ENCODE data around the gene C20orf204.
"Not testable (repeated sequence)": the region's sequence is repeated elsewhere in the genome, so short reads cannot be mapped to it uniquely, and the experiment has no call there.

The C20orf204 gene

GRCh38 chr20:64012385-64013154 is 23.4 kb upstream of the C20orf204 start:
- peaks cover 87% of the 10 kb centered on the region for H3K36me3 ChIP-seq (ENCODE audit: control insufficient read depth, insufficient read depth, low read length)
- H3K9me3 ChIP-seq (ENCODE audit: control insufficient read depth, low read length) = not testable (repeated sequence)
- 90% methylated on average over 2 of the region's 20 CpGs; no CpG with 5 or more reads in 1 of the 2 experiments for WGBS, 2 experiments (ENCODE audit: insufficient coverage in 2 of 2)

GRCh38 chr20:64015635-64016034 is 20.3 kb upstream of the C20orf204 start:
- Histone ChIP-seq H3K36me3 (ENCODE audit: control insufficient read depth, insufficient read depth, low read length) (peaks cover 85% of the 10 kb centered on the region), H3K4me1 (ENCODE audit: control insufficient read depth, insufficient read depth, low read length, poor library complexity, severe bottlenecking) (no peaks in the 10 kb centered on the region), H3K4me3 (ENCODE audit: extremely low read depth, insufficient read depth, low read length, poor library complexity, severe bottlenecking) (no peak overlapping the region), H3K9me3 (ENCODE audit: control insufficient read depth, low read length) (no peaks in the 10 kb centered on the region), H3K27ac (ENCODE audit: low read depth, low read length, severe bottlenecking) (no peak overlapping the region)
- 100% methylated on average over 1 of the region's 2 CpGs for WGBS, 2 experiments (ENCODE audit: insufficient coverage in 2 of 2)

More at GRCh38 chr20:64012385-64013154, 23.4 kb upstream of the C20orf204 start:
- H3K4me1 ChIP-seq (ENCODE audit: control insufficient read depth, insufficient read depth, low read length, poor library complexity, severe bottlenecking); H3K27ac ChIP-seq (ENCODE audit: low read depth, low read length, severe bottlenecking); H3K4me3 ChIP-seq (ENCODE audit: extremely low read depth, insufficient read depth, low read length, poor library complexity, severe bottlenecking): not testable (repeated sequence)

- H3K4me3 ChIP-seq (ENCODE audit: extremely low read depth, insufficient read depth, low read length, poor library complexity, severe bottlenecking) = no peak overlapping the region
- H3K36me3 ChIP-seq (ENCODE audit: control insufficient read depth, insufficient read depth, low read length) = peaks cover 93% of the 10 kb centered on the region
- WGBS, 2 experiments (ENCODE audit: insufficient coverage in 2 of 2) = 96 to 97% methylated on average over 24 to 34 of the region's 36 CpGs
- no peak overlapping the region for H3K27ac ChIP-seq (ENCODE audit: low read depth, low read length, severe bottlenecking)
- no peaks in the 10 kb centered on the region for H3K9me3 ChIP-seq (ENCODE audit: control insufficient read depth, low read length)
- H3K4me1 ChIP-seq (ENCODE audit: control insufficient read depth, insufficient read depth, low read length, poor library complexity, severe bottlenecking) = no peaks in the 10 kb centered on the region
Measured at GRCh38 chr20:64021124-64021975, 14.6 kb upstream of the C20orf204 start.

GRCh38 chr20:64022671-64023360 is 13.2 kb upstream of the C20orf204 start:
- Histone ChIP-seq H3K36me3 (ENCODE audit: control insufficient read depth, insufficient read depth, low read length) (peaks cover 94% of the 10 kb centered on the region), H3K27ac (ENCODE audit: low read depth, low read length, severe bottlenecking) (no peak overlapping the region), H3K4me1 (ENCODE audit: control insufficient read depth, insufficient read depth, low read length, poor library complexity, severe bottlenecking) (no peaks in the 10 kb centered on the region), H3K9me3 (ENCODE audit: control insufficient read depth, low read length) (no peaks in the 10 kb centered on the region), H3K4me3 (ENCODE audit: extremely low read depth, insufficient read depth, low read length, poor library complexity, severe bottlenecking) (no peak overlapping the region)
- WGBS, 2 experiments (ENCODE audit: insufficient coverage in 2 of 2) = 98% methylated on average over 13 to 17 of the region's 17 CpGs

- Histone ChIP-seq H3K9me3 (ENCODE audit: control insufficient read depth, low read length) (no peaks in the 10 kb centered on the region), H3K36me3 (ENCODE audit: control insufficient read depth, insufficient read depth, low read length) (peaks cover 94% of the 10 kb centered on the region), H3K27ac (ENCODE audit: low read depth, low read length, severe bottlenecking) (no peak overlapping the region), H3K4me1 (ENCODE audit: control insufficient read depth, insufficient read depth, low read length, poor library complexity, severe bottlenecking) (no peaks in the 10 kb centered on the region), H3K4me3 (ENCODE audit: extremely low read depth, insufficient read depth, low read length, poor library complexity, severe bottlenecking) (no peak overlapping the region)
- 92 to 95% methylated on average over 8 to 11 of the region's 15 CpGs for WGBS, 2 experiments (ENCODE audit: insufficient coverage in 2 of 2)
Measured at GRCh38 chr20:64023361-64024140, 12.4 kb upstream of the C20orf204 start.

- H3K36me3 ChIP-seq (ENCODE audit: control insufficient read depth, insufficient read depth, low read length) = peaks cover 95% of the 10 kb centered on the region
- WGBS, 2 experiments (ENCODE audit: insufficient coverage in 2 of 2) = 96% methylated on average over 10 to 11 of the region's 17 CpGs
Measured at GRCh38 chr20:64024141-64024990, 11.6 kb upstream of the C20orf204 start.

GRCh38 chr20:64025101-64025825 is 10.7 kb upstream of the C20orf204 start:
- peaks cover 95% of the 10 kb centered on the region for H3K36me3 ChIP-seq (ENCODE audit: control insufficient read depth, insufficient read depth, low read length)
- H3K4me3 ChIP-seq (ENCODE audit: extremely low read depth, insufficient read depth, low read length, poor library complexity, severe bottlenecking) = no peak overlapping the region
- no peaks in the 10 kb centered on the region for H3K9me3 ChIP-seq (ENCODE audit: control insufficient read depth, low read length)
- 96 to 97% methylated on average over 17 to 18 of the region's 18 CpGs for WGBS, 2 experiments (ENCODE audit: insufficient coverage in 2 of 2)
- H3K27ac ChIP-seq (ENCODE audit: low read depth, low read length, severe bottlenecking) = no peak overlapping the region
- H3K4me1 ChIP-seq (ENCODE audit: control insufficient read depth, insufficient read depth, low read length, poor library complexity, severe bottlenecking) = no peaks in the 10 kb centered on the region

More at GRCh38 chr20:64024141-64024990, 11.6 kb upstream of the C20orf204 start:
- Histone ChIP-seq H3K9me3 (ENCODE audit: control insufficient read depth, low read length) (no peaks in the 10 kb centered on the region), H3K27ac (ENCODE audit: low read depth, low read length, severe bottlenecking) (no peak overlapping the region), H3K4me1 (ENCODE audit: control insufficient read depth, insufficient read depth, low read length, poor library complexity, severe bottlenecking) (no peaks in the 10 kb centered on the region), H3K4me3 (ENCODE audit: extremely low read depth, insufficient read depth, low read length, poor library complexity, severe bottlenecking) (no peak overlapping the region)

- 95% methylated on average over 23 to 29 of the region's 29 CpGs for WGBS, 2 experiments (ENCODE audit: insufficient coverage in 2 of 2)
- Histone ChIP-seq H3K4me3 (ENCODE audit: extremely low read depth, insufficient read depth, low read length, poor library complexity, severe bottlenecking) (no peak overlapping the region), H3K9me3 (ENCODE audit: control insufficient read depth, low read length) (no peaks in the 10 kb centered on the region), H3K36me3 (ENCODE audit: control insufficient read depth, insufficient read depth, low read length) (peaks cover 97% of the 10 kb centered on the region), H3K4me1 (ENCODE audit: control insufficient read depth, insufficient read depth, low read length, poor library complexity, severe bottlenecking) (no peaks in the 10 kb centered on the region), H3K27ac (ENCODE audit: low read depth, low read length, severe bottlenecking) (no peak overlapping the region)
Measured at GRCh38 chr20:64025826-64026412, 10.1 kb upstream of the C20orf204 start.

All from mesodermal cell (in vitro differentiated cells).